GM12878 (cell line): ENCODE measurements around the gene HIF3A. TPM values are rescaled to one million over a fixed set of nuclear protein-coding genes. Genes with fewer than 3 reads are reported as not detected.

ENCODE experiments used
- ATAC-seq: fragments of 200-7000 bp; cut with Tn5 transposase; 3 replicates; pipeline ENCODE4 v1.9.1; 2020; ENCODE audit warnings: mild to moderate bottlenecking, moderate library complexity
- BruUV-seq: library from RNA; stranded (reverse); fragments of 400-500 nt; replicated peaks from 2 replicates; lab custom pipeline; 2021; lab: Mats Ljungman, UMichigan
- CTCF ChIA-PET: fragments of 300-600 bp; sonication (Branson Sonifier 250); formaldehyde crosslinking; extraction: SDS; loops from one replicate; lab custom pipeline; 2021; ENCODE audit warnings: inconsistent platforms; lab: Yijun Ruan, JAX
- POLR2A ChIA-PET: fragments of 350-600 bp; formaldehyde crosslinking; extraction: SDS; loops from one replicate; lab custom pipeline; 2021; ENCODE audit warnings: inconsistent platforms; lab: Charles Lee
- RAD21 ChIA-PET: fragments of 300-600 bp; sonication (Branson Sonifier 250); formaldehyde crosslinking; loops from one replicate; lab custom pipeline; 2023; ENCODE audit warnings: antibody characterized with exemption; ENCODE audit not compliant: unreplicated experiment; lab: Charles Lee
- SMC1A ChIA-PET: fragments of 300-600 bp; sonication (Branson Sonifier 250); formaldehyde crosslinking; loops from one replicate; lab custom pipeline; 2023; ENCODE audit not compliant: unreplicated experiment, uncharacterized antibody; lab: Charles Lee
- DNase-seq: peaks from one replicate; pipeline ENCODE4 v3.0.0-alpha.2; 2011; ENCODE audit warnings: low read depth, low spot score
- FAIRE-seq: peaks from 3 replicates; lab custom pipeline; 2011; peaks lifted over from hg19 to GRCh38; lab: Jason Lieb, UNC
- H2AFZ ChIP-seq: 2 replicates; pipeline ENCODE4 v1.6.0; 2011; ENCODE audit warnings: low read depth, low read length, control low read depth; ENCODE audit not compliant: control insufficient read depth
- H3K27ac ChIP-seq: 2 replicates; pipeline ENCODE4 v1.5.1; 2011; ENCODE audit warnings: control low read depth; ENCODE audit not compliant: control insufficient read depth, insufficient read depth
- H3K27me3 ChIP-seq, 2 experiments: replicated peaks in 1 of 2; 2 replicates each; pipeline versions ENCODE4 v1.6.0 to v1.6.1; 2011; ENCODE audit warnings: low read length in 1 of 2; ENCODE audit not compliant: control insufficient read depth in 2 of 2, insufficient read depth in 2 of 2
- H3K36me3 ChIP-seq, 2 experiments: 2 replicates each; pipeline ENCODE4 v1.5.1; 2011; ENCODE audit warnings: low read length in 1 of 2; ENCODE audit not compliant: control insufficient read depth in 2 of 2, insufficient read depth in 2 of 2
- H3K4me1 ChIP-seq: 2 replicates; pipeline ENCODE4 v1.6.1; 2011; ENCODE audit warnings: mild to moderate bottlenecking, low read length, moderate library complexity, mixed read lengths; ENCODE audit not compliant: control insufficient read depth, insufficient read depth
- H3K4me2 ChIP-seq: 2 replicates; pipeline ENCODE4 v1.6.0; 2011; ENCODE audit warnings: control low read depth; ENCODE audit not compliant: control insufficient read depth, insufficient read depth
- H3K4me3 ChIP-seq: fragments of 200-600 bp; sonication (generic); 2 replicates; pipeline ENCODE4 v1.5.1; 2016
- H3K79me2 ChIP-seq: 2 replicates; pipeline ENCODE4 v1.6.0; 2011; ENCODE audit warnings: low read length; ENCODE audit not compliant: control insufficient read depth, insufficient read depth
- H3K9ac ChIP-seq: 2 replicates; pipeline ENCODE4 v1.8.0; 2011; ENCODE audit warnings: low read length, control low read depth, mixed read lengths; ENCODE audit not compliant: control insufficient read depth, insufficient read depth
- H3K9me3 ChIP-seq: replicated peaks from 3 replicates; pipeline ENCODE4 v1.5.1; 2011; ENCODE audit warnings: mild to moderate bottlenecking, low read length; ENCODE audit not compliant: control insufficient read depth, insufficient read depth
- H4K20me1 ChIP-seq: 2 replicates; pipeline ENCODE4 v1.6.0; 2011; ENCODE audit not compliant: control insufficient read depth, insufficient read depth
- ATF2 ChIP-seq: IDR thresholded peaks from 2 replicates; pipeline ENCODE4 v1.6.1; 2012; ENCODE audit warnings: low read length, inconsistent platforms
- ELK1 ChIP-seq: IDR thresholded peaks from 2 replicates; pipeline ENCODE4 v1.6.1; 2012; ENCODE audit warnings: low read depth, low read length, improper control_type of control experiment
- EZH2 ChIP-seq: IDR thresholded peaks from 2 replicates; pipeline ENCODE4 v1.6.1; 2012; ENCODE audit warnings: low read depth, mild to moderate bottlenecking, control low read depth, inconsistent platforms, low read length, borderline replicate concordance; ENCODE audit not compliant: control insufficient read depth
- PBX3 ChIP-seq: IDR thresholded peaks from 2 replicates; pipeline ENCODE4 v1.6.1; 2011; ENCODE audit warnings: mild to moderate bottlenecking, low read depth, low read length, moderate library complexity; ENCODE audit not compliant: insufficient replicate concordance
- WGBS: methylation state at CpG from one replicate; pipeline ENCODE4 v1.1.6; 2016; ENCODE audit warnings: low lambda C conversion rate; ENCODE audit not compliant: insufficient replicate concordance, insufficient coverage; ENCODE audit errors: missing lambda C conversion rate; 5-methylcytosine and 5-hydroxymethylcytosine counted together
- in situ Hi-C: fragments of 300-500 bp; cut with MboI; formaldehyde crosslinking; loops from 9 replicates; pipeline ENCODE4 v1.14.3; 2018; ENCODE audit warnings: mixed read lengths
- intact Hi-C: fragments of 100-400 bp; cut with micrococcal nuclease; formaldehyde crosslinking; loops from one replicate; pipeline ENCODE4 v1.14.2; 2022; ENCODE audit not compliant: unreplicated experiment
- polyA plus RNA-seq, 11 experiments: library from polyadenylated mRNA; depleted of rRNA in 4 of 11; unstranded in 6 of 11; stranded (reverse) in 5 of 11; fragments of >200 nt; fragmentation: Nextera tagmentation in 4 of 11; fragmentation: Illumina TruSeq in 1 of 11; extraction: Ambion mirVana in 4 of 11; extraction: Trizol in 1 of 11; gene quantifications; 1 replicate in 1 of 11; 2 replicates in 10 of 11; pipeline versions ENCODE4 v1.2.1 to v1.2.3, GENCODE V29; 2011 to 2016; ENCODE audit warnings: inconsistent platforms in 2 of 11, missing spikeins in 2 of 11, low read depth in 1 of 11
- total RNA-seq, 4 experiments: library from RNA; depleted of rRNA in 3 of 4; stranded (reverse); fragments of >200 nt in 3 of 4; fragmentation: Illumina TruSeq in 1 of 4; extraction: Trizol in 1 of 4; gene quantifications; 2 replicates each; pipeline versions ENCODE4 v1.2.1 to v1.2.3, GENCODE V29; 2013 to 2021

The HIF3A gene
- total and polyA plus RNA-seq, 10 of the 15 experiments (the other 5 are each of a cell fraction or from before 2014, with no cell fraction given): 0.03 to 0.20 (median 0.06) TPM; not detected in 5

GRCh38 chr19:46294494-46294893, 2.3 kb upstream of the HIF3A start:
- no peak overlapping the region for H3K9ac ChIP-seq
- FAIRE-seq (no peak), ATAC-seq (no peak), DNase-seq (no peak)
- ChIA-PET SMC1A (interaction anchor here (0.6 kb wide), 1 partner anchor 1718 kb away, joined by 3 read pairs; no protein-coding TSS in a partner anchor), RAD21 (no interaction called here), POLR2A (no interaction called here), CTCF (interaction anchor here (1.3 kb wide), 1 partner anchor 14 kb away, joined by 3 read pairs; no protein-coding TSS in a partner anchor)
- no peaks in the 10 kb centered on the region; a peak in 1 of 4 replicates for H3K27me3 ChIP-seq
- in situ Hi-C loops: no loop called here
- H3K27ac ChIP-seq: no peak overlapping the region
- no TSS peak for BruUV-seq
- H3K9me3 ChIP-seq: no peaks in the 10 kb centered on the region; the same call in 2 of the 3 replicates
- no peaks in the 10 kb centered on the region for H4K20me1 ChIP-seq
- H3K36me3 ChIP-seq: no peaks in the 10 kb centered on the region
- TF ChIP-seq ELK1 (no peak), PBX3 (no peak), EZH2 (no peak), ATF2 (no peak)
- H3K4me2 ChIP-seq: no peak overlapping the region
- WGBS: 54% methylated on average over 6 of the region's 6 CpGs
- H3K79me2 ChIP-seq: no peaks in the 10 kb centered on the region
- no peaks in the 10 kb centered on the region for H3K4me1 ChIP-seq
- no peak overlapping the region for H3K4me3 ChIP-seq
- intact Hi-C loops: no loop called here
- H2AFZ ChIP-seq: no peak overlapping the region
